Kidney (tissue), 14 donors: ENCODE measurements around the gene FNBP1. TPM values are rescaled to one million over a fixed set of nuclear protein-coding genes. Genes with fewer than 3 reads are reported as not detected.

Experiments
- DNase-seq, 5 donors: peaks; one replicate each; pipeline ENCODE4 v3.0.0-alpha.2; 2013 to 2020
- FAIRE-seq: peaks from 2 replicates; lab custom pipeline; 2012; peaks lifted over from hg19 to GRCh38; lab: Jason Lieb, UNC
- H3K27ac ChIP-seq, 2 donors: one replicate each; pipeline ENCODE4 v1.7.0; 2013; ENCODE audit warnings: low read depth in 2 of 2, low read length in 2 of 2, inconsistent platforms in 1 of 2
- H3K27me3 ChIP-seq: one replicate; pipeline ENCODE4 v1.7.1; 2013; ENCODE audit warnings: low read length, inconsistent platforms; ENCODE audit not compliant: control insufficient read depth, insufficient read depth
- H3K36me3 ChIP-seq, 3 donors: one replicate each; pipeline versions ENCODE4 v1.7.0 to v1.7.1; 2013; ENCODE audit warnings: low read length in 3 of 3, control low read depth in 1 of 3, inconsistent platforms in 1 of 3; ENCODE audit not compliant: insufficient read depth in 3 of 3, control insufficient read depth in 2 of 3
- H3K4me1 ChIP-seq, 3 donors: one replicate each; pipeline versions ENCODE4 v1.7.0 to v1.7.1; 2013; ENCODE audit warnings: low read length in 3 of 3, inconsistent platforms in 1 of 3, low read depth in 1 of 3; ENCODE audit not compliant: control insufficient read depth in 2 of 3, insufficient read depth in 2 of 3
- H3K4me3 ChIP-seq, 3 donors: one replicate each; pipeline versions ENCODE4 v1.7.0 to v1.8.1; 2013; ENCODE audit warnings: low read length in 3 of 3, control low read depth in 1 of 3, inconsistent platforms in 1 of 3
- H3K9ac ChIP-seq, 3 donors: one replicate each; pipeline versions ENCODE4 v1.7.0 to v1.7.1; 2013; ENCODE audit warnings: low read length in 3 of 3, control low read depth in 1 of 3, inconsistent platforms in 1 of 3
- H3K9me3 ChIP-seq, 3 donors: one replicate each; pipeline versions ENCODE4 v1.7.0 to v1.7.1; 2013; ENCODE audit warnings: low read length in 3 of 3, control low read depth in 1 of 3, inconsistent platforms in 1 of 3; ENCODE audit not compliant: control insufficient read depth in 2 of 3, insufficient read depth in 1 of 3
- CTCF ChIP-seq: IDR thresholded peaks from 3 replicates; pipeline ENCODE4 v1.5.1; 2012; ENCODE audit warnings: mild to moderate bottlenecking, moderate library complexity, borderline replicate concordance; ENCODE audit not compliant: insufficient read depth; ENCODE audit errors: extremely low read depth
- intact Hi-C: fragments of 100-400 bp; cut with DNase I; formaldehyde crosslinking; loops from one replicate; pipeline ENCODE4 v1.11.1; 2022
- polyA plus RNA-seq: library from polyadenylated mRNA; stranded (reverse); fragments of 350-450 nt; fragmentation: Illumina TruSeq; extraction: RNeasy Lipid Tissue Mini Kit (QIAGEN cat#74804); gene quantifications from one replicate; pipeline ENCODE4 v1.2.3, GENCODE V29; 2014; ENCODE audit warnings: low read depth, low replicate concordance; ENCODE audit not compliant: insufficient read depth
- total RNA-seq: library from RNA; stranded (reverse); fragmentation: NEBNext Ultra II Directional; extraction: Animal tissue kit (Norgen Biotek cat#: 25700); gene quantifications from one replicate; pipeline ENCODE4 v1.2.1, GENCODE V29; 2021
- donor health status: control.
- donor health status: control.
- donor health status: control.
- donor health status: control.
- donor health status: control.
- donor health status: DM: yes; HTN: yes; CAD: no.
- donor health status: Normal renal cell carcinoma (clear cell type).

The FNBP1 gene
- total and polyA plus RNA-seq, 2 donors from 2014 or later: 9.7 to 51.7 TPM

GRCh38 chr9:129889122-129889940 is 153.7 kb downstream of the FNBP1 start:
- Histone ChIP-seq H3K4me3 (no peak overlapping the region), H3K27me3 (no peaks in the 10 kb centered on the region), H3K4me1 (peaks cover 0 to 19% (median 6%) of the 10 kb centered on the region in 3 donors), H3K36me3 (peaks cover 0 to 4% (median 0%) of the 10 kb centered on the region in 3 donors), H3K9me3 (no peaks in the 10 kb centered on the region), H3K27ac (peak overlapping the region in 1 of 2 donors; percentile 32), H3K9ac (no peak overlapping the region)
- intact Hi-C loops: no loop called here
- TF ChIP-seq CTCF: no peak
- FAIRE-seq (no peak), DNase-seq (no peak)

DNA sequence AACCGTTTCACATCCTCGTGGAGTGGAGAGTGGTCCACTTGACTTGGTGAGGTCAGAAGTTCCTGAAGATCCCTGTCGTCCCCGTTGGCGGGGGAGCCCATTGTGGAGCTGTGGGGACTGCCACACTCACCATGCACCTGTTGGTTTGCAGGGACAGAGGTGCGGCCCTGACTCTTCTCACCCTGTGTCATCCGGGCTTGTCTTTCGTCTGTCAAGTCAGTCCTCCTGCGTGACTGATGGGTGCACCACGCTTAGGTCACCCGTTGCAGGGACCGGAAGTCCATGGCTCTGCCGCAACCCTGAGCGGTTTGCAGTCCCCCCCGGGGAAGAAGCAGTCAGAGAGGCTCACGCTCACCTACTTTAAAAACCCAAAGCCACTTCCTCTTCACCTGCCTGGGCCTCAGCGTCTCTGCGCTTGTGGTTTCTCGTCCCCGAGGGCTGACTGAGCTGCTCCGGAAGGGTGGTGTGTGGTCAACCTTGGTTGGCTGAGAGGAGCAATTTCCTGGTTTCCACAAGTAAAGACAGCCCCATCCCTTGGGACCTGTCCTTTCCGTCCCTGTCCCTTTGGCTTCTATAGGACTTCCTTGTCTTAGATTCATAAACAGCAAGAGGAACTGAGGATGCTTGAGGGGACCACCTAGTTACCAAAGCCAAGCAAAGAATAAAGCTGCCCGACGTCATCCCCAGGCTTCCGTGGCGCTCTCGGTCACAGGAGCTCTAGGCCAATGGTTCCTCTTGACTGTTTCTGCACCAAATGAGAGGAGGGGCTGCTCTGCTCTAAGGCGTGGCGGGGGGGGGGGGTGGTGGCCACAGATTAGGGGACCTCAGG is 154.5 kb downstream of the FNBP1 start:
- peak in 1 of 5 donors; percentile 88 for DNase-seq
- Histone ChIP-seq H3K9ac (no peak overlapping the region), H3K4me1 (peaks cover 0 to 23% (median 9%) of the 10 kb centered on the region in 3 donors)

More for the DNA sequence above, 154.5 kb downstream of the FNBP1 start:
- no peaks in the 10 kb centered on the region for H3K27me3 ChIP-seq
- H3K9me3 ChIP-seq: no peaks in the 10 kb centered on the region
- H3K4me3 ChIP-seq: no peak overlapping the region
- intact Hi-C loops: no loop called here
- no peak for FAIRE-seq
- H3K36me3 ChIP-seq: peaks cover 0 to 4% (median 0%) of the 10 kb centered on the region in 3 donors
- TF ChIP-seq CTCF: no peak
- peak overlapping the region in 1 of 2 donors; percentile 23 for H3K27ac ChIP-seq
